Neuronal stem cell (in vitro differentiated cells): Measurements from ENCODE around the gene ZNF768.

Source experiments
- DNase-seq: peaks from one replicate; pipeline ENCODE4 v3.0.0-alpha.2; 2013; ENCODE audit warnings: low spot score
- H2AFZ ChIP-seq: one replicate; pipeline ENCODE4 v1.6.1; 2013; ENCODE audit warnings: mild to moderate bottlenecking, low read length, inconsistent platforms
- H2AK5ac ChIP-seq: 2 replicates; pipeline ENCODE4 v1.6.1; 2013; ENCODE audit warnings: low read depth, mild to moderate bottlenecking, inconsistent platforms, low read length, moderate library complexity, mixed read lengths
- H2BK120ac ChIP-seq: 2 replicates; pipeline ENCODE4 v1.6.1; 2013; ENCODE audit warnings: low read depth, mild to moderate bottlenecking, inconsistent platforms, low read length, moderate library complexity, mixed read lengths
- H2BK12ac ChIP-seq: one replicate; pipeline ENCODE4 v1.6.1; 2013; ENCODE audit warnings: low read length, inconsistent platforms
- H2BK15ac ChIP-seq: 2 replicates; pipeline ENCODE4 v1.6.1; 2013; ENCODE audit warnings: mild to moderate bottlenecking, low read length, inconsistent platforms, mixed read lengths
- H2BK5ac ChIP-seq: one replicate; pipeline ENCODE4 v1.6.1; 2013; ENCODE audit warnings: inconsistent platforms, mild to moderate bottlenecking, low read length, moderate library complexity
- H3K14ac ChIP-seq: one replicate; pipeline ENCODE4 v1.6.1; 2013; ENCODE audit warnings: low read length, inconsistent platforms
- H3K18ac ChIP-seq: 2 replicates; pipeline ENCODE4 v1.6.1; 2013; ENCODE audit warnings: low read length, inconsistent platforms
- H3K23ac ChIP-seq: 2 replicates; pipeline ENCODE4 v1.6.1; 2013; ENCODE audit warnings: low read depth, mild to moderate bottlenecking, mixed read lengths, low read length, inconsistent platforms; ENCODE audit not compliant: poor library complexity
- H3K27ac ChIP-seq: replicated peaks from 3 replicates; pipeline ENCODE4 v1.5.1; 2013; ENCODE audit warnings: low read length, inconsistent platforms
- H3K27me3 ChIP-seq, 3 experiments: 2 replicates each; pipeline ENCODE4 v1.6.1; 2013; ENCODE audit warnings: low read length in 3 of 3, mild to moderate bottlenecking in 2 of 3, inconsistent platforms in 1 of 3, low read depth in 1 of 3, mixed read lengths in 1 of 3, moderate library complexity in 1 of 3; ENCODE audit not compliant: control insufficient read depth in 3 of 3, insufficient read depth in 3 of 3
- H3K36me3 ChIP-seq, 2 donors: replicated peaks in 1 of 2; 2 replicates each; pipeline ENCODE4 v1.6.1; 2013; ENCODE audit warnings: low read length in 2 of 2; ENCODE audit not compliant: control insufficient read depth in 2 of 2, insufficient read depth in 2 of 2
- H3K4ac ChIP-seq: 2 replicates; pipeline ENCODE4 v1.6.1; 2013; ENCODE audit warnings: inconsistent platforms, mild to moderate bottlenecking, low read length, moderate library complexity
- H3K4me1 ChIP-seq, 2 donors: 1 replicate in 1 of 2; 2 replicates in 1 of 2; pipeline ENCODE4 v1.6.1; 2013; ENCODE audit warnings: low read length in 2 of 2, low read depth in 1 of 2; ENCODE audit not compliant: control insufficient read depth in 2 of 2, insufficient read depth in 1 of 2
- H3K4me2 ChIP-seq: one replicate; pipeline ENCODE4 v1.6.1; 2013; ENCODE audit warnings: mild to moderate bottlenecking, low read length, inconsistent platforms; ENCODE audit not compliant: insufficient read depth, poor library complexity, severe bottlenecking
- H3K4me3 ChIP-seq, 2 donors: 2 replicates each; pipeline ENCODE4 v1.5.1; 2013; ENCODE audit warnings: low read length in 2 of 2, mild to moderate bottlenecking in 2 of 2, inconsistent platforms in 1 of 2, moderate library complexity in 1 of 2
- H3K79me1 ChIP-seq: one replicate; pipeline ENCODE4 v1.6.1; 2013; ENCODE audit warnings: low read depth, mild to moderate bottlenecking, inconsistent platforms, low read length, moderate library complexity
- H3K9ac ChIP-seq: one replicate; pipeline ENCODE4 v1.6.1; 2013; ENCODE audit warnings: mild to moderate bottlenecking, low read depth, low read length, inconsistent platforms; ENCODE audit not compliant: poor library complexity
- H3K9me3 ChIP-seq, 2 donors: replicated peaks in 1 of 2; 2 replicates each; pipeline versions ENCODE3 to v1.6.1; 2013; ENCODE audit warnings: low read length in 2 of 2, mild to moderate bottlenecking in 2 of 2, inconsistent platforms in 1 of 2, low read depth in 1 of 2, mixed read lengths in 1 of 2, moderate library complexity in 1 of 2; ENCODE audit not compliant: control insufficient read depth in 2 of 2, insufficient read depth in 1 of 2
- H4K8ac ChIP-seq: one replicate; pipeline ENCODE4 v1.6.1; 2013; ENCODE audit warnings: low read depth, mild to moderate bottlenecking, inconsistent platforms, low read length, moderate library complexity
- H4K91ac ChIP-seq: one replicate; pipeline ENCODE4 v1.6.1; 2013; ENCODE audit warnings: low read length, low read depth, mild to moderate bottlenecking, inconsistent platforms; ENCODE audit not compliant: poor library complexity
- WGBS, 2 donors: extraction: QIAGEN DNeasy Blood & Tissue Kit; methylation state at CpG; one replicate each; pipeline ENCODE4 v1.1.7; 2013; ENCODE audit warnings: missing lambda C conversion rate in 2 of 2, mixed read lengths in 1 of 2; ENCODE audit not compliant: insufficient read length in 2 of 2, insufficient replicate concordance in 1 of 2; ENCODE audit errors: extremely low coverage in 2 of 2; 5-methylcytosine and 5-hydroxymethylcytosine counted together

The ZNF768 gene

DNA sequence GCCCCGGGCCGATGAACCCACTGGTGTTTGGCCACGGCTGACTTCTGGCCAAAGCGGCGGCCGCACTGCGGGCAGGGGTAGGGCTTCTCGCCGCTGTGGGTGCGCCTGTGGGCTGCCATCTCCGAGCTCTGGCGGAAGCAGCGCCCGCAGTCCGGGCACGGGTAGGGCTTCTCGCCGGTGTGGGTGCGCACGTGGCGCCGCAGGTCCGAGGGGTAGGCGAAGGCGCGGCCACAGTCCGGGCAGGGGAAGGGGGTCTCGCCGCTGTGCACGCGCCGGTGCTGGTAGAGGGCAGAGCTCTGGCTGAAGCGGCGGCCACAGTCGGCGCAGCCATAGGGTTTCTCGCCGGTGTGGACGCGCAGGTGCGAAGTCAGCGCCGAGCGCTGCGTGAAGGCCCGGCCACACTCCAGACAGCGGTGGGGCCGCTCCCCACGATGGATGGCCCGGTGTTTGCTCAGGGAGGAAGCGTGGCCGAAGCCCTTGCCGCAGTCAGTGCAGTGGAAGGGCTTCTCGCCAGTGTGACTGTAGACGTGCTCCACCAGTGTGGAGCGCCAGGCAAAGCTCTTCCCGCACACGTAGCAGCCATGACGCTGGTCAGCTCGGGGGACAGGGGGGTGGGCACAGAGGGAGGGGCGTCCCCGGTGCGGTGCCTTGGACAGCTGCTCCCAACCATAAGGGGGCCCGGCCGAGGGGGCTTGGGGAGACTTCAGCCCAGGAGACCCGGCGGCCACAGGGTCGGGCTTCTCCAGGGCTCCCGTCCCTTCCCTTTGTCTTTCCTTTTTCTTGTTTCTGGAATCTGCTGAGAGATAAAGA, 29.2 kb upstream of the ZNF768 start:
- no peak overlapping the region for H2BK12ac ChIP-seq
- no peak overlapping the region for H3K9ac ChIP-seq
- no peak overlapping the region for H3K18ac ChIP-seq
- H3K27ac ChIP-seq, result no peak overlapping the region
- DNase-seq, result no peak
- H3K4me1 ChIP-seq, result peaks cover 6 to 7% of the 10 kb centered on the region in 2 donors
- no peak overlapping the region for H3K4me2 ChIP-seq
- H3K4me3 ChIP-seq, result no peak overlapping the region
- H3K79me1 ChIP-seq, result peaks cover 11% of the 10 kb centered on the region
- no peak overlapping the region for H3K14ac ChIP-seq
- H2BK5ac ChIP-seq, result no peak overlapping the region
- H3K36me3 ChIP-seq, result peaks cover 13 to 39% of the 10 kb centered on the region in 2 donors
- H4K91ac ChIP-seq, result no peak overlapping the region
- no peak overlapping the region for H2BK15ac ChIP-seq
- no peak overlapping the region for H2BK120ac ChIP-seq
- no peak overlapping the region for H3K4ac ChIP-seq
- H3K9me3 ChIP-seq, result no peaks in the 10 kb centered on the region
- no peaks in the 10 kb centered on the region for H3K27me3 ChIP-seq
- no CpG with 5 or more reads among the region's 69 CpGs for WGBS, 2 donors
- H2AFZ ChIP-seq, result no peak overlapping the region
- no peak overlapping the region for H3K23ac ChIP-seq
- H4K8ac ChIP-seq, result no peak overlapping the region
- no peak overlapping the region for H2AK5ac ChIP-seq

- no peak overlapping the region for H3K23ac ChIP-seq
- no peak overlapping the region for H4K91ac ChIP-seq
- no peaks in the 10 kb centered on the region for H3K9me3 ChIP-seq
- H2AFZ ChIP-seq, result no peak overlapping the region
- no peak overlapping the region for H3K27ac ChIP-seq
- H2BK120ac ChIP-seq, result no peak overlapping the region
- H2AK5ac ChIP-seq, result no peak overlapping the region
- WGBS, 2 donors, result no CpG with 5 or more reads among the region's 18 CpGs
- no peak overlapping the region for H3K18ac ChIP-seq
- DNase-seq, result no peak
- H2BK12ac ChIP-seq, result no peak overlapping the region
- peaks cover 13 to 39% of the 10 kb centered on the region in 2 donors for H3K36me3 ChIP-seq
- no peak overlapping the region for H2BK5ac ChIP-seq
- H3K4me3 ChIP-seq, result no peak overlapping the region
- H2BK15ac ChIP-seq, result no peak overlapping the region
- peaks cover 6 to 7% of the 10 kb centered on the region in 2 donors for H3K4me1 ChIP-seq
- peaks cover 11% of the 10 kb centered on the region for H3K79me1 ChIP-seq
- H3K14ac ChIP-seq, result no peak overlapping the region
- no peak overlapping the region for H3K9ac ChIP-seq
- H3K4ac ChIP-seq, result no peak overlapping the region
- no peak overlapping the region for H4K8ac ChIP-seq
- no peak overlapping the region for H3K4me2 ChIP-seq
- H3K27me3 ChIP-seq, result no peaks in the 10 kb centered on the region
These were observed 28.4 kb upstream of the ZNF768 start for GRCh38 chr16:30554557-30555314.

GRCh38 chr16:30553393-30553899, 27.1 kb upstream of the ZNF768 start:
- Histone ChIP-seq H3K27me3 (no peaks in the 10 kb centered on the region), H3K79me1 (peaks cover 11% of the 10 kb centered on the region), H2BK120ac (no peak overlapping the region), H2AK5ac (no peak overlapping the region), H3K23ac (no peak overlapping the region), H3K4me2 (no peak overlapping the region), H2AFZ (no peak overlapping the region), H3K9ac (no peak overlapping the region), H2BK12ac (no peak overlapping the region), H3K27ac (no peak overlapping the region), H3K4me3 (no peak overlapping the region), H2BK5ac (no peak overlapping the region), H3K36me3 (peaks cover 13 to 39% of the 10 kb centered on the region in 2 donors), H4K91ac (no peak overlapping the region), H3K14ac (no peak overlapping the region), H3K9me3 (no peaks in the 10 kb centered on the region), H3K18ac (no peak overlapping the region), H2BK15ac (no peak overlapping the region), H3K4me1 (peaks cover 3% of the 10 kb centered on the region in 2 donors), H4K8ac (no peak overlapping the region), H3K4ac (no peak overlapping the region)
- no CpG with 5 or more reads among the region's 2 CpGs for WGBS, 2 donors
- DNase-seq, result no peak

- H2BK120ac ChIP-seq, result no peak overlapping the region
- no peak overlapping the region for H3K4me2 ChIP-seq
- H3K9me3 ChIP-seq, result no peaks in the 10 kb centered on the region
- peak overlapping the region; percentile 23 for H4K8ac ChIP-seq
- H3K4me1 ChIP-seq, result peaks cover 3% of the 10 kb centered on the region in 2 donors
- no peak overlapping the region for H3K27ac ChIP-seq
- no peak overlapping the region for H3K18ac ChIP-seq
- peaks cover 11% of the 10 kb centered on the region for H3K79me1 ChIP-seq
- no peaks in the 10 kb centered on the region for H3K27me3 ChIP-seq
- H3K9ac ChIP-seq, result no peak overlapping the region
- H3K4ac ChIP-seq, result no peak overlapping the region
- no peak overlapping the region for H2AFZ ChIP-seq
- no peak overlapping the region for H2BK15ac ChIP-seq
- H2AK5ac ChIP-seq, result no peak overlapping the region
- no peak for DNase-seq
- peaks cover 13 to 39% of the 10 kb centered on the region in 2 donors for H3K36me3 ChIP-seq
- no peak overlapping the region for H4K91ac ChIP-seq
- no peak overlapping the region for H2BK5ac ChIP-seq
- WGBS, 2 donors, result no CpG with 5 or more reads among the region's 4 CpGs
- H3K4me3 ChIP-seq, result no peak overlapping the region
- H2BK12ac ChIP-seq, result no peak overlapping the region
- H3K14ac ChIP-seq, result no peak overlapping the region
- no peak overlapping the region for H3K23ac ChIP-seq
These were observed 26.6 kb upstream of the ZNF768 start for GRCh38 chr16:30552956-30553355.
